CD4-positive, alpha-beta T cell treated with Interleukin-12 subunit alpha and Interleukin-12 subunit beta, for 1 hour (primary cell): ENCODE data around the gene ZNF528.

Source experiments
- DNase-seq: peaks from one replicate; pipeline ENCODE4 v3.0.0-alpha.2; 2020

ZNF528 gene

GRCh38 chr19:52397310-52398080 is at the start of gene ZNF528:
TSS of gene ZNF528 (plus strand) at chr19:52397849. CDS start at chr19:52402014, 4,165 bp downstream.
- peak; percentile 92 for DNase-seq

- DNase-seq = no peak
Measured at GRCh38 chr19:52351512-52351911, 46.1 kb upstream of the ZNF528 start.

GRCh38 chr19:52366414-52366824 is 31.2 kb upstream of the ZNF528 start:
- DNase-seq = no peak

GRCh38 chr19:52369559-52370340 is 27.9 kb upstream of the ZNF528 start, which contains the start of gene ZNF880:
TSS of gene ZNF880 (plus strand) at chr19:52369923. CDS start at chr19:52369966, 43 bp downstream.
- DNase-seq = peak; percentile 90

GRCh38 chr19:52370341-52370710 is 27.3 kb upstream of the ZNF528 start:
- DNase-seq = no peak

- DNase-seq = no peak
Measured at GRCh38 chr19:52391135-52391534, 6.5 kb upstream of the ZNF528 start.

GRCh38 chr19:52398081-52398441 is 412 bp downstream of the ZNF528 start:
- DNase-seq = no peak

GRCh38 chr19:52410276-52410675 is 12.6 kb downstream of the ZNF528 start:
- DNase-seq = no peak

- no peak for DNase-seq
Measured at GRCh38 chr19:52415711-52416110, 18.1 kb downstream of the ZNF528 start.

- no peak for DNase-seq
Measured at GRCh38 chr19:52428937-52429336, 31.3 kb downstream of the ZNF528 start, which contains the start of gene ZNF534. TSS of gene ZNF534 (plus strand) at chr19:52429148. CDS start at chr19:52431475, 2,327 bp downstream.

GRCh38 chr19:52442179-52442578 is 44.5 kb downstream of the ZNF528 start:
- no peak for DNase-seq

- no peak for DNase-seq
Measured at GRCh38 chr19:52444506-52444905, 46.9 kb downstream of the ZNF528 start.

- no peak for DNase-seq
Measured at GRCh38 chr19:52451241-52451640, 53.6 kb downstream of the ZNF528 start.

- DNase-seq = peak; percentile 63
Measured at GRCh38 chr19:52453324-52454094, 55.9 kb downstream of the ZNF528 start, which contains the start of gene ZNF578. TSS of gene ZNF578 (plus strand) at chr19:52453553. CDS start at chr19:52501846, 48,293 bp downstream.

GRCh38 chr19:52464798-52465470 is 67.3 kb downstream of the ZNF528 start:
- DNase-seq = no peak
